ENCODE data around the gene ASTL. TPM values are rescaled to one million over a fixed set of nuclear protein-coding genes. Genes with fewer than 3 reads are reported as not detected.

ASTL gene
- total and polyA plus RNA-seq, 12 donors, result 0.16 TPM; not detected in 11

GRCh38 chr2:96159084-96159830 lies 21.0 kb upstream of the ASTL start:
- Histone ChIP-seq H3K36me3 (no peaks in the 10 kb centered on the region), H3K27me3 (peaks cover 0 to 12% (median 0%) of the 10 kb centered on the region in 7 donors), H3K27ac (peak overlapping the region in 1 of 10 donors; percentile 6), H3K4me3 (no peak overlapping the region), H3K4me1 (peaks cover 0 to 20% (median 0%) of the 10 kb centered on the region in 9 donors), H3K9me3 (peaks cover 0 to 9% (median 0%) of the 10 kb centered on the region in 11 donors)
- 79 to 84% methylated on average over 17 of the region's 17 CpGs for WGBS, 2 donors
- intact Hi-C loops (cut with DNase I), result no loop called here
- ATAC-seq (no peak), DNase-seq (no peak)
- TF ChIP-seq, protein P1, sequence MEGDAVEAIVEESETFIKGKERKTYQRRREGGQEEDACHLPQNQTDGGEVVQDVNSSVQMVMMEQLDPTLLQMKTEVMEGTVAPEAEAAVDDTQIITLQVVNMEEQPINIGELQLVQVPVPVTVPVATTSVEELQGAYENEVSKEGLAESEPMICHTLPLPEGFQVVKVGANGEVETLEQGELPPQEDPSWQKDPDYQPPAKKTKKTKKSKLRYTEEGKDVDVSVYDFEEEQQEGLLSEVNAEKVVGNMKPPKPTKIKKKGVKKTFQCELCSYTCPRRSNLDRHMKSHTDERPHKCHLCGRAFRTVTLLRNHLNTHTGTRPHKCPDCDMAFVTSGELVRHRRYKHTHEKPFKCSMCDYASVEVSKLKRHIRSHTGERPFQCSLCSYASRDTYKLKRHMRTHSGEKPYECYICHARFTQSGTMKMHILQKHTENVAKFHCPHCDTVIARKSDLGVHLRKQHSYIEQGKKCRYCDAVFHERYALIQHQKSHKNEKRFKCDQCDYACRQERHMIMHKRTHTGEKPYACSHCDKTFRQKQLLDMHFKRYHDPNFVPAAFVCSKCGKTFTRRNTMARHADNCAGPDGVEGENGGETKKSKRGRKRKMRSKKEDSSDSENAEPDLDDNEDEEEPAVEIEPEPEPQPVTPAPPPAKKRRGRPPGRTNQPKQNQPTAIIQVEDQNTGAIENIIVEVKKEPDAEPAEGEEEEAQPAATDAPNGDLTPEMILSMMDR (IDR thresholded peaks at IDR 0.05), result no peak

DNA sequence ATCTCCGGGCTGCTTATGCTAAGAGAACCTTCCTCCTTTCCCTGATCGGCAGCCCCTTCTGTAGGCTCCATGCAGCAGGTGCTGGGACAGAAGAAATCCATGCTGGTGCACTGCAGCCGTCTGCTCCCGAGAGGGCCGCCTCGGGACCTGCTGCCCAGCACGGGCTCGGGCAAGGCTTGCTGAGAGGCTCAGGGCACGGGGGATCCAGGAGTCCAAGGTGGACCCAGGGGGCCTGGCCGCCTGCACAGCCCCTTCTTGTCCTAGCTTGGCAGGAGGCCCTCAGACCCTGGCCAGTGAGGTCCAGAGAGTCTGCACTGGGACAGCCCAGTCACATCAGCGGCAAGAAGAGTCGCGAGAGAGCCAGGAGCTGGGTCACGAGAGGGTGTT lies 20.2 kb upstream of the ASTL start:
- TF ChIP-seq, protein P1 (IDR thresholded peaks at IDR 0.05), result no peak
- Histone ChIP-seq H3K27me3 (peaks cover 0 to 12% (median 0%) of the 10 kb centered on the region in 7 donors), H3K36me3 (no peaks in the 10 kb centered on the region), H3K4me1 (peaks cover 0 to 16% (median 0%) of the 10 kb centered on the region in 9 donors), H3K9me3 (peaks cover 0 to 9% (median 0%) of the 10 kb centered on the region in 11 donors), H3K4me3 (no peak overlapping the region), H3K27ac (peak overlapping the region in 1 of 10 donors; percentile 48)
- WGBS, 2 donors, result 84 to 89% methylated on average over 14 of the region's 14 CpGs
- DNase-seq (no peak), ATAC-seq (no peak)
- intact Hi-C loops (cut with DNase I), result no loop called here

DNA sequence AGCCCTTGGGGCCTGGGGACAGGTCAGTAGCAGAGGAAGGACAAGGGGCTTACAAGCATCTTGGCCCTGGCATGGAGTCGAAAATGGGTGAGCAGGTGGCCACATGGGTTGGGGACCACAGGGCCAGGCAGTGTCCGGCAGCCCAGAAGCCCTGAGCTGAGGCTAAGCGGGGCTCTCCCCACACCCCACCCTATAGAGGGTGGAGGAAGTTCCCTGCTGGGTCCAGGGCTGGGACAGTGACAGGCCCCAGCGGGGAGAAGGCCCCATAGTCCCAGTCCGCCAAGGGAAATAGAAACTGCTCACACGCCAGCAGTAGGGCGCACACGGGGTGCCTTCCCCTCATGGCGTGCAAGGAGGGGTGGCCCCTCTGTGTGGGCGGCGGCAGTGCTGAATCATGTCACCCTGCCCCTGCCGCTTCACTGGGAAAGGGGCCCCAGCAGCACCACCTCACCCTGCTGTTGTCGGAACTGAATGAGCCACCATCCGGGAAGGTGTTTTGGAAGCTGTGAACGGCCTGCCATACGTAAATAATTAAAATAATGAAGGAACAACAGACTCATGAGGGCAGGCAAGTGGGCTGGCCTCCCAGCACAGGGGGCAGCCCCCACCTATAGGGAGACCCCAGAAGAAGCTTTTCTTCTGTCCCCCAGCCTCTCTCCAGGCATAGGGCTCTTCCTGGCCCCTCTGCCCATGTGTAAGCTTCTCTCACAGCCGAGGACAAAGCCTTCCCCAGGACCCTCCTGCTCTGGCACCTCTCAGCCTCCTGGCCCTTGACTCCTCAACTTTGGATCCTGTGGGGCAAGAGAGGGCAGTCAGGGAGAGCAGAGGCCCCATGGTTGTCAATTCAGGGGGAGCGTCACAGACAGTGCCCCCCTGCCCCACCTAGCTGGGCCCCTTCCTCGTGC lies 19.6 kb upstream of the ASTL start:
- Histone ChIP-seq H3K27me3 (peaks cover 0 to 12% (median 0%) of the 10 kb centered on the region in 7 donors), H3K27ac (peak overlapping the region in 1 of 10 donors; percentile 48), H3K9me3 (peaks cover 0 to 9% (median 0%) of the 10 kb centered on the region in 11 donors), H3K4me3 (no peak overlapping the region), H3K4me1 (peaks cover 0 to 10% (median 0%) of the 10 kb centered on the region in 9 donors), H3K36me3 (no peaks in the 10 kb centered on the region)
- TF ChIP-seq, protein P1 (IDR thresholded peaks at IDR 0.05), result no peak
- ATAC-seq (peak in 6 of 8 donors; percentile 7 to 21 (median 16)), DNase-seq (no peak)
- 78 to 81% methylated on average over 19 of the region's 19 CpGs for WGBS, 2 donors
- intact Hi-C loops (cut with DNase I), result no loop called here

DNA sequence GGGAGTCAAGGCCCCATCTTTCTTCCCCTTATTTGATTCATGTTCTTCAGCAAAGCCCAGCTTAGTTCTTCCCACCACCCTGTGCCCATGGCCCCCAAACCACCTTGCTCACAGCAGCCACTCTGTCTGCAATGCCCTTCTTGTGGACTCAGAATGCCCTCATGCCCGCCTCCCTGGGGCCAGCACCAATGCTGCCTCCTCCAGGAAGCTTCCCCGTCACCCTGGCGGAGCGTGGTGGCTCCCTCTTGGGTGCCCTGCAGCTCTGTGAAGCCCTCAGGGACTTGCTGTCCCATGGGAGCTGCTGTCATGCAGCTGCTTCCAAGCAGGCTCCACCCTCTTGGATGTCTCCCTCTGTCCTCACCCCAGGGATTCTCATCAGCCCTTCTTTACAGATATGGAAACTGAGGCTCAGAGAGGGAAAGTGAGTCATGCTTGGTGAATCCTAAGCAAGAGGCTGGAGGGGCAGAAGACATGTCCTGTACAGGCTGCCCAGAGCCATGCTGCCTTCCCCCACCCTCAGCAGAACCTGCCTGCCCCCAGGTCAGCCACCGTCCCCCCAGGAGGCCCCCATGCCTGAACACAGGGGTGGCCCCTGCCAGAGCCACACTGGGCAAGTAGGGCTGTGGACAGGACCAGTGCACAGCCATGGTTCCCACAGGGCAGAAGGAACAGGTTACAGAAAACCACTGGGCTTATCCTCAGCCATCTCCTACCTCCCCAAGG lies 18.8 kb upstream of the ASTL start:
- no peak for ATAC-seq
- Histone ChIP-seq H3K36me3 (no peaks in the 10 kb centered on the region), H3K27me3 (peaks cover 0 to 12% (median 0%) of the 10 kb centered on the region in 7 donors), H3K27ac (peak overlapping the region in 1 of 10 donors; percentile 48), H3K4me1 (peaks cover 0 to 10% (median 0%) of the 10 kb centered on the region in 9 donors), H3K4me3 (no peak overlapping the region), H3K9me3 (peaks cover 0 to 9% (median 0%) of the 10 kb centered on the region in 11 donors)
- no peak for DNase-seq
- intact Hi-C loops (cut with DNase I), result no loop called here
- TF ChIP-seq, protein P1 (IDR thresholded peaks at IDR 0.05), result no peak
- 93 to 95% methylated on average over 5 of the region's 5 CpGs for WGBS, 2 donors

Data from heart right ventricle (tissue), 16 donors.